Neural crest cell (in vitro differentiated cells): ENCODE results near the gene PDAP1. TPM values are rescaled to one million over a fixed set of nuclear protein-coding genes. Genes with fewer than 3 reads are reported as not detected.

ENCODE experiments used
- DNase-seq: peaks from one replicate; pipeline ENCODE4 v3.0.0; 2021; ENCODE audit warnings: low read depth, mixed read lengths, low spot score
- H3K27ac Mint-ChIP-seq: one replicate; pipeline ENCODE4 v1.8.0; 2021; ENCODE audit warnings: mild to moderate bottlenecking, mixed read lengths; ENCODE audit not compliant: unreplicated experiment
- H3K27me3 Mint-ChIP-seq: 2 replicates; pipeline ENCODE4 v1.8.0; 2021; ENCODE audit warnings: low read depth, mild to moderate bottlenecking, mixed read lengths
- H3K36me3 Mint-ChIP-seq: 2 replicates; pipeline ENCODE4 v1.8.0; 2021; ENCODE audit warnings: low read depth, mild to moderate bottlenecking, mixed read lengths
- H3K4me1 Mint-ChIP-seq: 2 replicates; pipeline ENCODE4 v1.8.0; 2021; ENCODE audit warnings: mixed read lengths
- H3K4me3 Mint-ChIP-seq: one replicate; pipeline ENCODE4 v1.8.0; 2021; ENCODE audit warnings: mild to moderate bottlenecking, mixed read lengths
- H3K9me3 Mint-ChIP-seq: 2 replicates; pipeline ENCODE4 v1.8.0; 2021; ENCODE audit warnings: mixed read lengths
- total RNA-seq: library from RNA; stranded (reverse); gene quantifications from 2 replicates; pipeline ENCODE4 v1.2.1, GENCODE V29; 2021
- TF ChIP-seq, protein P1 (sequence below): fragments of 200-600 bp; sonication (generic); conservative IDR thresholded peaks from 2 replicates; pipeline ENCODE4 v1.5.0; 2021; ENCODE audit warnings: antibody characterized with exemption, mild to moderate bottlenecking

The PDAP1 gene
- total RNA-seq, 1 donor from 2014 or later = 146 TPM

DNA sequence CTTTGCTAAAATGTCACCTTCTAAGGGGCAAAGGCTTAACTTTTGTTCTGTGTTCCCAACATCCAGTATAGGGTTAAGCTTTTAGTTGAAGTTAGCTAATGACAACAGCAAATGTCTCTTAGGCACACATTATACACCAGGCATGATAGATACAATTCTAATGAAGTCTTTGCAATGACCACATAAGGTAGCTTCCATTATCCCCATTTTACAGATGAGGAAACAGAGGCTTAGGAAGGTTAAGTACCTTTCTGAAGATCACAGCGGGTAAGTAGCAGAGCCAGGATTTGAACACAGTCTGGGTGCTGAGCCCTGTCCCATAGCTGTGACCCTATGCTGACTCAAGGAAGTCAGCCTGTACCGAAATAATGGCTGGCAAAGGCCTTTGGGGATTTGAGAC is 2.2 kb upstream of the PDAP1 start:
- Mint-ChIP-seq H3K27ac (peak overlapping the region; percentile 83), H3K4me3 (peak overlapping the region; percentile 100), H3K4me1 (peaks cover 37% of the 10 kb centered on the region), H3K36me3 (peaks cover 26% of the 10 kb centered on the region), H3K27me3 (no peaks in the 10 kb centered on the region), H3K9me3 (no peaks in the 10 kb centered on the region)
- no peak for DNase-seq
- TF ChIP-seq, protein P1, sequence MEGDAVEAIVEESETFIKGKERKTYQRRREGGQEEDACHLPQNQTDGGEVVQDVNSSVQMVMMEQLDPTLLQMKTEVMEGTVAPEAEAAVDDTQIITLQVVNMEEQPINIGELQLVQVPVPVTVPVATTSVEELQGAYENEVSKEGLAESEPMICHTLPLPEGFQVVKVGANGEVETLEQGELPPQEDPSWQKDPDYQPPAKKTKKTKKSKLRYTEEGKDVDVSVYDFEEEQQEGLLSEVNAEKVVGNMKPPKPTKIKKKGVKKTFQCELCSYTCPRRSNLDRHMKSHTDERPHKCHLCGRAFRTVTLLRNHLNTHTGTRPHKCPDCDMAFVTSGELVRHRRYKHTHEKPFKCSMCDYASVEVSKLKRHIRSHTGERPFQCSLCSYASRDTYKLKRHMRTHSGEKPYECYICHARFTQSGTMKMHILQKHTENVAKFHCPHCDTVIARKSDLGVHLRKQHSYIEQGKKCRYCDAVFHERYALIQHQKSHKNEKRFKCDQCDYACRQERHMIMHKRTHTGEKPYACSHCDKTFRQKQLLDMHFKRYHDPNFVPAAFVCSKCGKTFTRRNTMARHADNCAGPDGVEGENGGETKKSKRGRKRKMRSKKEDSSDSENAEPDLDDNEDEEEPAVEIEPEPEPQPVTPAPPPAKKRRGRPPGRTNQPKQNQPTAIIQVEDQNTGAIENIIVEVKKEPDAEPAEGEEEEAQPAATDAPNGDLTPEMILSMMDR = no peak

DNA sequence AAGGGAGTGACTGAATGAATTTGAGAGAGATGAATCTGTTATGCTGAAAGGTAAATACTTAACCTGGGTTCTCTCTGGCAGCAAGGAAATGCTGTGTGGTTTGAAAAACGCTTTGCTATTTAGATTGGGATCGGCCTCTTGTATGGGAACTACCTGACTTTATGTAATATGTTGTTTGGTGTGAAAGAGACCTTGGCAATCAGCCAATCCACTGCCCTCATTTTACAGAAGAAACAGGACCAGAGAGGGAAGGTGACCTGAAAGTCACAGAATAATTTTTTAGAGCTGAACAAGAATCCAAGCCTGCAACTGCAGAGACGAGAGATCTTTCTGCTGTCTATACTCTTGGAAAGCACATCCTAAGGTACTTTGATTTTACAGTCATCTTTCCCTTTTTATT is 1.4 kb upstream of the PDAP1 start:
- H3K27ac Mint-ChIP-seq = no peak overlapping the region
- peak overlapping the region; percentile 100 for H3K4me3 Mint-ChIP-seq
- H3K27me3 Mint-ChIP-seq = no peaks in the 10 kb centered on the region
- peaks cover 18% of the 10 kb centered on the region for H3K36me3 Mint-ChIP-seq
- TF ChIP-seq, protein P1 = no peak
- peaks cover 37% of the 10 kb centered on the region for H3K4me1 Mint-ChIP-seq
- H3K9me3 Mint-ChIP-seq = no peaks in the 10 kb centered on the region
- DNase-seq = no peak

DNA sequence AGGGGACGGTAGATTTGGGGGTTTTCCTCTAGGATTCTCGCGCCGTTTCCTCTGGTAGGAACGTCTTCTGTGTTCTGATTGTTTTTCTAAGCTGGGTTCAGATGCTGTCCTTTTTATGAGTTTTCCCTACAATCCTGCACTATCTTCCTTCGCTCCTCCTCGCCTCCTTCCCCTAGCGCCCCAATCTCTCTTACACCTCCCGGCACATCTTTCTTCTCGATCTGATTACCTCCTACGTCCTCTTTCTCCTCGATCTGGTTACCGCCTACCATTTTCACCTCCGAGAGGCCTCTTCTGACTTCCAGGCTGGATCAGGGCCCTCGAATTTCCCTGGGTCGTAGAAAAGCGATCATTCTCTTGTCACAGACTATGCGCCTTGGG is 785 bp upstream of the PDAP1 start:
- H3K9me3 Mint-ChIP-seq = no peaks in the 10 kb centered on the region
- peaks cover 14% of the 10 kb centered on the region for H3K36me3 Mint-ChIP-seq
- no peak for DNase-seq
- TF ChIP-seq, protein P1 = no peak
- H3K27ac Mint-ChIP-seq = peak overlapping the region; percentile 100
- H3K27me3 Mint-ChIP-seq = no peaks in the 10 kb centered on the region
- peaks cover 37% of the 10 kb centered on the region for H3K4me1 Mint-ChIP-seq
- H3K4me3 Mint-ChIP-seq = peak overlapping the region; percentile 100

DNA sequence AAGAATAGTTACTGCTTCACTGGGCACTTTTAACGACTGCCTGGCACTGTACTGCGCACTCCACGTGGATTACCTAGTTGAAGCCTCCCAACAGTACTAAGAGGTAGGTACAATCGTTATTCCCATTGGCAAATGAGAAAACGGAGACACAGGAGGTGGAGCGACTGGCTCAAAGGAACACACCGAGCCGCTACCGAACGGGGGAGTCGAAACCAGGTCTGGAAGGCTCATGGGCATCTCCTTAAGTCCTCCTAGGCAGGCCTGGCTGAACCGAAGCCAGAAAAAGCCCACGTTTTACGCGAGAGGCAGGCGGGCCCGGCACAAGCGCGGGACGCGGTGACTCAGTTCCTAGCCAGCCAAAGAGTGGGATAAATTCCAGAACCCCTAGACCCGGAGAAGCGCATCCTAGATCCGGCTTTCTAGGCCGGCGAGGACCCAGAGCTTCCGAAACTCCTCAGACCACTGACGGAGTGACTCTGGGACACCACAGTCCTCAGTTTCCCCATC is 472 bp downstream of the PDAP1 start:
- Mint-ChIP-seq H3K4me3 (peak overlapping the region; percentile 100), H3K27me3 (no peaks in the 10 kb centered on the region), H3K27ac (peak overlapping the region; percentile 63), H3K36me3 (peaks cover 18% of the 10 kb centered on the region), H3K4me1 (peaks cover 37% of the 10 kb centered on the region), H3K9me3 (no peaks in the 10 kb centered on the region)
- DNase-seq = no peak
- TF ChIP-seq, protein P1 = no peak

DNA sequence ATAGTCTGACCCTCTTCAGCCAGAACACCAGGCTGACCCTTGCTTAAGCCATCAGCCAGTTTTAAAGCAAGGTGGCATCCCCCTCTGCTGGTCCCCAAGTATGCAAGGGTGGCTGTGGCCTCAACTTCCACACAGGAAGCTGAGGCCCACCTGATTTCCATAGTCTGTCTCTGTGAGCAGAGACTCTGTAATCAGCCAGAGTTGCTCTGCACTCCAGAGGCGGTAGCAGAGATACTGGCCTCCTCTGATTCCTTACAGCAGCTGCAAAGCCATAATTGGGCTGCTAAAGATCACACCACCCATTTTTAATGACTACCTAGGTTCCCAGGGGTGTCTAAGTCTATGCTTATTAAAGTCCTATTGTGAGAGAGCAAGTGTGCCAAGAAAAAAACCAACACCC is 1.8 kb downstream of the PDAP1 start:
- TF ChIP-seq, protein P1 = no peak
- Mint-ChIP-seq H3K36me3 (peaks cover 17% of the 10 kb centered on the region), H3K4me1 (peaks cover 37% of the 10 kb centered on the region), H3K27ac (no peak overlapping the region), H3K9me3 (no peaks in the 10 kb centered on the region), H3K4me3 (peak overlapping the region; percentile 100), H3K27me3 (no peaks in the 10 kb centered on the region)
- DNase-seq = no peak

DNA sequence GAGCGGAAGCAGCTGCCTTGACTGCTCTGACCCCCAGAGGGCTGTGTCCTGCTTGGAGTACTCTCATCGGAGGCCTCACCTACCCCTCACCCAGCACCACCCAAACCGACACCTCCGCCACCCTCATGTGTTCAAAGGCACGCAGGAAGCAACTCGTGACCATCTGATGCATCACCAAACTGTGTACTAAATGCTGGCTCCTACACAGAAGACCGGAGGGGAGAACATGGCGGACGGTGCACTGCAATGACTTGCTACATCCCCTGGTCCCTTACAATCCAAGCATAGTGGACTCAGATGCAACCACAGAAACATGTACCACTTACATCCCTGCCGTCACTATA is 3.4 kb downstream of the PDAP1 start:
- peaks cover 16% of the 10 kb centered on the region for H3K36me3 Mint-ChIP-seq
- H3K27me3 Mint-ChIP-seq = no peaks in the 10 kb centered on the region
- peaks cover 27% of the 10 kb centered on the region for H3K4me1 Mint-ChIP-seq
- TF ChIP-seq, protein P1 = no peak
- no peaks in the 10 kb centered on the region for H3K9me3 Mint-ChIP-seq
- peak overlapping the region; percentile 56 for H3K4me3 Mint-ChIP-seq
- DNase-seq = no peak
- no peak overlapping the region for H3K27ac Mint-ChIP-seq
